ENCODE measurements around the gene IQCH. TPM values are rescaled to one million over a fixed set of nuclear protein-coding genes. Genes with fewer than 3 reads are reported as not detected.

The IQCH gene
- total RNA-seq, 1 experiment from 2014 or later, result 2.1 TPM

DNA sequence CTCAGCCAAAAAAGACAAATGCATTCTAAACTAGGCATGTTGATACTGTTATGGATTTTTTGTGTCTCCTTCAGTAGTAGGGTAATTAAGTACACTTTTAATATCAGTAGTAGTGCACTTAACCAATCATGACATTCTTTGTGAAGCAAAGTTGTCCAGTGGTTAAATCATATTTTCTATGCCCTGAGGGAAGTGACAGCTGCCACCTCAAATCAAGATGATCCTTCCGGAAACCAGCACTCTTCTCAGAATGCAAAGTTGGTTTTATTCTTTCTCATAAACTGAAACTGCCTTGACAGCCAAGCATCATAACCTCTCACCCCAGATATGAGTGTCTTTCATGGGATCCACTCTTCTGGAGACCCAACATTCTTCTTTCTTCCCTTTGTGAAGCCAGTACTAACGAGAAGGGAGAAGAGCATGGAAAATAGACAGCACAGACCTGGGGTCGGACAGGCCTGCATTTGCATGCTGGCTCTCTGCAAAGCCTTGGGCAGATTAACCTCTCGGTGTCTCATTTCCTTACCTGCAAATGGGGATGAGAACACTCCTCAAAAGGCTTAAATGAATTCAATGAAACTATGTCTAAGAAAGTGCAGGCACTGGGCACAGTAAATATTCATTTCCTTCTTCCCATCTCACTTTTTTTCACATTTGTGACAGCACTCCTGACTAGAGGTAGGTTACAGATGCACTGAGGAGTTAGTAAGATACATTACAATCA lies 13.3 kb upstream of the IQCH start:
- BruUV-seq (replicated peaks), result no TSS peak
- H4K20me1 ChIP-seq (ENCODE audit: low read length), result 0 out of 2 replicates have a peak, but pooled peaks cover 3% of the 10 kb centered on the region

DNA sequence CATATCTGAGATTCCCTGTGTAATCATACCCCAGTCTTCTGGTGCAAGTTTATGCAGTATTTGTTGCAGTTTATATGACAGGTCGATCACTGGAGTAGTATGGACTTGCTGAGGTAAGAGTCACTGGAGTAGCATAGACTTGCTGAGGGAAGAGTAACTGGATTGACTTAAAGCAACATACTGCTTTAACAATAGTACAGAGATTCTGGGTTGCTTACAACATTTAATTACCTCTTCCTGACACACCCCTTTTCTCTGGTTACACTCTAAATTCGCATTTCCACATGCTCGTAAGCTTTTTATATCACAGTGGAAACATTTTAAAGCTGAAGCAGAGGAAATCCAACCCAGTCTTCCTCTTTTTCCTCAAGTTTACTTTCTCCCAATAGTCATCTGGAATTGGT lies 11.9 kb upstream of the IQCH start:
- intact Hi-C loops (cut with micrococcal nuclease), result loop anchor here (5.0 to 10.0 kb wide), 2 partner anchors 178 to 295 kb away; partner anchors contain the start of gene SMAD3
- no peak for DNase-seq
- 0 out of 2 replicates have a peak, but pooled peaks cover 3% of the 10 kb centered on the region for H4K20me1 ChIP-seq (ENCODE audit: low read length)

More for the DNA sequence above, 13.3 kb upstream of the IQCH start:
- Histone ChIP-seq H3K4me1 (ENCODE audit: insufficient read depth, low read length) (peaks cover 21% of the 10 kb centered on the region; the same call in 1 of the 2 replicates), H3K9ac (ENCODE audit: low read length) (no peak overlapping the region), H3K4me3 (ENCODE audit: low read length) (no peak overlapping the region), H3K27ac (ENCODE audit: low read length) (no peak overlapping the region), H3K9me2 (replicated peaks; ENCODE audit: low read length) (no peaks in the 10 kb centered on the region), H3K79me2 (ENCODE audit: low read length) (peaks cover 87% of the 10 kb centered on the region), H2AFZ (ENCODE audit: low read length) (no peak overlapping the region), H3K9me3 (ENCODE audit: low read length) (no peaks in the 10 kb centered on the region), H3K27me3 (ENCODE audit: low read length) (no peaks in the 10 kb centered on the region), H3F3A (ENCODE audit: low read length, unreplicated experiment) (no peaks in the 10 kb centered on the region), H3K4me2 (ENCODE audit: low read length) (no peak overlapping the region), H3K36me3 (ENCODE audit: low read depth, low read length) (peaks cover under 1% of the 10 kb centered on the region; the same call in 1 of the 2 replicates)
- TF ChIP-seq EZH2 (IDR thresholded peaks at IDR 0.05; ENCODE audit: low read length, unreplicated experiment) (no peak), EZH2phosphoT487 (IDR thresholded peaks at IDR 0.05; ENCODE audit: borderline replicate concordance, low read length) (no peak), CTCF (conservative IDR thresholded peaks at IDR 0.05; ENCODE audit: low read depth, low read length) (no peak)
- intact Hi-C loops (cut with micrococcal nuclease), result loop anchor here (2.0 to 10.0 kb wide), 3 partner anchors 62 to 294 kb away; partner anchors contain the start of gene SMAD3
- CTCF ChIA-PET, result no interaction called here
- ATAC-seq (no peak), DNase-seq (no peak)
- POLR2A ChIA-PET (ENCODE audit: unreplicated experiment), result no interaction called here

More for the DNA sequence above, 11.9 kb upstream of the IQCH start:
- TF ChIP-seq CTCF (conservative IDR thresholded peaks at IDR 0.05; ENCODE audit: low read depth, low read length), result no peak
- TF ChIP-seq EZH2 (IDR thresholded peaks at IDR 0.05; ENCODE audit: low read length, unreplicated experiment), result no peak
- no peak for TF ChIP-seq EZH2phosphoT487 (IDR thresholded peaks at IDR 0.05; ENCODE audit: borderline replicate concordance, low read length)
- ChIA-PET CTCF (no interaction called here), POLR2A (ENCODE audit: unreplicated experiment) (no interaction called here)
- Histone ChIP-seq H3K27ac (ENCODE audit: low read length) (no peak overlapping the region), H3K9me3 (ENCODE audit: low read length) (no peaks in the 10 kb centered on the region), H3F3A (ENCODE audit: low read length, unreplicated experiment) (no peaks in the 10 kb centered on the region), H3K9ac (ENCODE audit: low read length) (no peak overlapping the region), H3K4me2 (ENCODE audit: low read length) (no peak overlapping the region), H3K4me1 (ENCODE audit: insufficient read depth, low read length) (peaks cover 21% of the 10 kb centered on the region; the same call in 1 of the 2 replicates), H3K4me3 (ENCODE audit: low read length) (no peak overlapping the region), H3K79me2 (ENCODE audit: low read length) (peaks cover 92% of the 10 kb centered on the region), H3K36me3 (ENCODE audit: low read depth, low read length) (peaks cover 8% of the 10 kb centered on the region), H3K9me2 (replicated peaks; ENCODE audit: low read length) (no peaks in the 10 kb centered on the region), H3K27me3 (ENCODE audit: low read length) (no peaks in the 10 kb centered on the region), H2AFZ (ENCODE audit: low read length) (no peak overlapping the region)
- ATAC-seq, result peak; percentile 59
- no TSS peak for BruUV-seq (replicated peaks)

Measured in PC-3 (cell line).